Measurements from ENCODE around the gene PLEKHA5. TPM values are rescaled to one million over a fixed set of nuclear protein-coding genes. Genes with fewer than 3 reads are reported as not detected.

PLEKHA5 gene
- total RNA-seq, 4 donors from 2014 or later, result 12.6 to 195 (median 49.6) TPM

- H3K4me3 ChIP-seq, result no peak overlapping the region
- intact Hi-C loops (cut with DNase I; ENCODE audit: low total_unique reads), result no loop called here
- H3K4me1 ChIP-seq, result no peaks in the 10 kb centered on the region
- no peak for DNase-seq
- TF ChIP-seq POLR2A (IDR thresholded peaks at IDR 0.05), result no peak
- TF ChIP-seq CTCF (IDR thresholded peaks at IDR 0.05), result no peak
- H3K27ac ChIP-seq, result no peak overlapping the region
- H3K27me3 ChIP-seq, result no peaks in the 10 kb centered on the region
- no peaks in the 10 kb centered on the region for H3K36me3 ChIP-seq
- no peaks in the 10 kb centered on the region for H3K9me3 ChIP-seq
Observed at GRCh38 chr12:19138956-19139355, 9.4 kb downstream of the PLEKHA5 start.

- DNase-seq, result no peak
- Histone ChIP-seq H3K27ac (no peak overlapping the region), H3K4me1 (no peaks in the 10 kb centered on the region), H3K4me3 (no peak overlapping the region), H3K27me3 (no peaks in the 10 kb centered on the region), H3K9me3 (no peaks in the 10 kb centered on the region), H3K36me3 (no peaks in the 10 kb centered on the region)
- intact Hi-C loops (cut with DNase I; ENCODE audit: low total_unique reads), result no loop called here
- no peak for TF ChIP-seq CTCF (IDR thresholded peaks at IDR 0.05)
- no peak for TF ChIP-seq POLR2A (IDR thresholded peaks at IDR 0.05)
Observed at GRCh38 chr12:19139615-19140194, 10.2 kb downstream of the PLEKHA5 start.

GRCh38 chr12:19140381-19141236 lies 11.1 kb downstream of the PLEKHA5 start:
- Histone ChIP-seq H3K9me3 (no peaks in the 10 kb centered on the region), H3K27ac (no peak overlapping the region), H3K36me3 (no peaks in the 10 kb centered on the region), H3K27me3 (no peaks in the 10 kb centered on the region), H3K4me1 (no peaks in the 10 kb centered on the region), H3K4me3 (no peak overlapping the region)
- TF ChIP-seq CTCF (IDR thresholded peaks at IDR 0.05), result no peak
- TF ChIP-seq POLR2A (IDR thresholded peaks at IDR 0.05), result no peak
- intact Hi-C loops (cut with DNase I; ENCODE audit: low total_unique reads), result no loop called here
- no peak for DNase-seq

- TF ChIP-seq POLR2A (IDR thresholded peaks at IDR 0.05) (no peak), CTCF (IDR thresholded peaks at IDR 0.05) (no peak)
- intact Hi-C loops (cut with DNase I; ENCODE audit: low total_unique reads), result no loop called here
- H3K4me1 ChIP-seq, result no peaks in the 10 kb centered on the region
Observed at GRCh38 chr12:19142499-19142898, 13.0 kb downstream of the PLEKHA5 start.

GRCh38 chr12:19144287-19144686 lies 14.8 kb downstream of the PLEKHA5 start:
- Histone ChIP-seq H3K27me3 (no peaks in the 10 kb centered on the region), H3K9me3 (no peaks in the 10 kb centered on the region), H3K36me3 (no peaks in the 10 kb centered on the region), H3K27ac (no peak overlapping the region), H3K4me3 (no peak overlapping the region), H3K4me1 (no peaks in the 10 kb centered on the region)
- intact Hi-C loops (cut with DNase I; ENCODE audit: low total_unique reads), result no loop called here
- TF ChIP-seq CTCF (IDR thresholded peaks at IDR 0.05), result no peak
- TF ChIP-seq POLR2A (IDR thresholded peaks at IDR 0.05), result no peak
- no peak for DNase-seq

More at GRCh38 chr12:19142499-19142898, 13.0 kb downstream of the PLEKHA5 start:
- no peak for DNase-seq
- Histone ChIP-seq H3K4me3 (no peak overlapping the region), H3K36me3 (no peaks in the 10 kb centered on the region), H3K9me3 (no peaks in the 10 kb centered on the region), H3K27me3 (no peaks in the 10 kb centered on the region), H3K27ac (no peak overlapping the region)
